GM12874 (cell line): ENCODE data around the gene PAX5.

Source experiments
- TF ChIP-seq, protein P1 (sequence below): IDR thresholded peaks from 2 replicates; pipeline ENCODE4 v1.5.1; 2011; ENCODE audit warnings: low read depth, mild to moderate bottlenecking, control low read depth, low read length, moderate library complexity; ENCODE audit not compliant: insufficient read depth

The PAX5 gene

DNA sequence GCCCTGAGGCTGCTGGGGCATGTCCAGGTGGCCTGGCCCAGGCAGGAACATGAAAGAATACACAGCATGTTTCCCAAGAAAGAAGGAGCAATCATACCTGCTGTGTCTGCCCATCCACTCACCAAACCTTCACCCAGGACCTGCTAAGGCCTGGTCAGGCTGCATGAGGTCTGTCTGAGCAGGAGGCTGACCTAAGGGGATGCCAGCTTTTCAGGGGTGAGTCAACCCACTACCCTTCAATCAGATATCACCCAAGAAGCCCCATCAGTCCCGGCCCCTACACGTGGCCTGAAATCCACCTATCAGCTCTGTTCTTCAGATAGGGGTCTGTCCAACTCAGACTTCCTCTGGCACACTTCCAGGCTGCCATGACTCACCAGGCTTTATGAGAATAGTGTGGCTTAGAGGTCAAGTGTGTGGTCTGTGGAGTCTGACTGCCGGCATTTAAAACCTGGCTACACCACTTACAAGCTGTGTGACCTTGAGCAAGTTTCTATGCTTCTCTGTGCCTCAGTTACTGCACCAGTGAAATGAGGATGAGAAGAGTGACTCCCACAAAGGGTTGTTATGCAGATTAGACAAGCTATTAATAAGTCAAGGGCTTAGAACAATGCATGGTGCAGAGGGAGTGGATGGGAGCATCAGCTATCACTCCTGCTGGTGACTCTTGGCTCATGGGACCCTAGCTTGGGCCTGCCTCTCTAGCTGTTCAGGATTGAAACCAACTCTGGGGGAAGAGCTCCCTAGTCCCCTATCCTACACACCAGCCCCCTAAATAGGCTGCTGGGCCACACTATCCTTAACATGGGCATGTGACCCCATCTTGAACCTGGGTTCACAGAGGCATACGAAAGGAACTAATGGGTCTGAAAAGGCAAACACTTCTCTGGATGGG, 130.3 kb downstream of the PAX5 start:
- TF ChIP-seq, protein P1, sequence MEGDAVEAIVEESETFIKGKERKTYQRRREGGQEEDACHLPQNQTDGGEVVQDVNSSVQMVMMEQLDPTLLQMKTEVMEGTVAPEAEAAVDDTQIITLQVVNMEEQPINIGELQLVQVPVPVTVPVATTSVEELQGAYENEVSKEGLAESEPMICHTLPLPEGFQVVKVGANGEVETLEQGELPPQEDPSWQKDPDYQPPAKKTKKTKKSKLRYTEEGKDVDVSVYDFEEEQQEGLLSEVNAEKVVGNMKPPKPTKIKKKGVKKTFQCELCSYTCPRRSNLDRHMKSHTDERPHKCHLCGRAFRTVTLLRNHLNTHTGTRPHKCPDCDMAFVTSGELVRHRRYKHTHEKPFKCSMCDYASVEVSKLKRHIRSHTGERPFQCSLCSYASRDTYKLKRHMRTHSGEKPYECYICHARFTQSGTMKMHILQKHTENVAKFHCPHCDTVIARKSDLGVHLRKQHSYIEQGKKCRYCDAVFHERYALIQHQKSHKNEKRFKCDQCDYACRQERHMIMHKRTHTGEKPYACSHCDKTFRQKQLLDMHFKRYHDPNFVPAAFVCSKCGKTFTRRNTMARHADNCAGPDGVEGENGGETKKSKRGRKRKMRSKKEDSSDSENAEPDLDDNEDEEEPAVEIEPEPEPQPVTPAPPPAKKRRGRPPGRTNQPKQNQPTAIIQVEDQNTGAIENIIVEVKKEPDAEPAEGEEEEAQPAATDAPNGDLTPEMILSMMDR: no peak

DNA sequence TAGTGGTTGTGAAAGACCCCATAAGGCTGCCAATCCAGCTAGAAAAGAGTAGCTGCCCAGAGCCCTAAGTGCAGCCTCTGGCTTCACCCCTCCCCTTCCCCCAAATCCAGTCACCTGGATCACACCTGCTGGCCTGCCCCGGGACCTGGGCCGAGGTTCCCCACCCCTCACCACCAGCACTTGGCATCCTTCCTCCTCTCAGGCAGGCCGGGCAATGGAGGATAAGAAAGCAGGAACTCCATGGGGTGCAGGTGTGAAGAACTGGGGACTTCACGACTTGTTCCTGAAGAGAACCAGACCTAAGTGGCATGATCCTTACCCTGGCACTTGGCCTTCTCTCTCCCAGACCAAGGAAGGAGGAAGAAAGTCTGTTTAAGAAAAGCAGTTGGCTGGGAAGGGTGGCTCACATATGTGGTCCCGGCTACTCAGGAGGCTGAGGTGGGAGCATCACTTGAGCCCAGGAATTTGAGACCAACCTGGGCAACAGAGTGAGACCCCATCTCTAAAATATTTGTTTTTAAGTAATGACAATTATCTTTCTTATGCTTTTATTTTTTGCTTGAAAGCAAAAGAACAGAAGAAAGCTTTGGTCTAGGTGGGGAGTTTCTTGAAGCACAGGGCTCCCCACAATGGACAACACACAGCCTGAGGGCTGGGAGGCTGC, 131.1 kb downstream of the PAX5 start:
- TF ChIP-seq, protein P1: no peak

DNA sequence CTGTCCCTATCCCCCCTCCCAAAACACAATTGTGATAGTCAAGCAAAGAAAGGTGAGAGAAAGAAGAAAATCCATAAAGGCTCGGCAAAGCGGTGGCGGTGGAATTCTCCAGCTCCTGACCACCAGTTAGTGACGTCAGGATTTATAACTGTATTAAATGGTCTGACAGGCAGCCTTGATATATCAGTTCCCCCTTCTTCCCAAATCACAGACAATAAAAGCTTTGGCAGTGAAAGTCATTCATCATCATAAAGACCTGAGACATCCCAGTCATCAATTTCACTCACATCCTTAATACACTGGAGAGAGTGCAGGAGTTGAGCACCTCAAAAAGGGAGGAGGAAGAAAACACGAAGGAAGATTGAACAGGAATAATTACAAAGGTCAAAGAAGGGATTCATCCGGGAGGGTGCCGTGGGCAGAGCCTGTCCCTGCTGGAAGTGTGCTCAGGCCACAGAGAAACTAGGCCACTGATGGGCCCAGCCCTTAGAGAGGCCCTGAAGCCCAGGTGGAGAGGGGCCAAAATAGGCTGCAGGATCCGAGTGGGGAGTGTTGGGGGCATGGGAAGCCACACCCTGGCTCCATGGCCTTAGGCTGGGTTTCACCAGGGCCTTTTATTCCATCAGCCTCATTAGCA, 131.9 kb downstream of the PAX5 start:
- TF ChIP-seq, protein P1: no peak

DNA sequence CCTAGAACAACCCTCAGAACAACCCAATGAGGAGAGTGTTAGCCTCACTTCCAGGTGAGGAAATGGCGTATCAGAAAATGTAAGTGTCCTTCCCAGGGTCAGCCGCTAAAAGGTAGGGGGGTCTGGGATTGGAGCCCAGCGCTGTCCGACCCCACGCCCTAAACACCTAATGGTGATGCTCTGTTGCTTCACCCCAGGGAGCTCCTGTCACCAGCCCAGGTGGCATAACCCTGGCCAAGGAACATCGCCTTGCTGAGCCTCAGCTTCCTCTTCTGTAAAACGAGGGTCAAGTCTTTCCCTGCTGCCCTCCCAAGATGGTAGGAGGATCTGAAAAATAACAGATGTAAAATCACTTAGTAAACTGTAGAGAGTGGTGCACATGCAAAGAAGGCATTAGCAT, 132.5 kb downstream of the PAX5 start:
- TF ChIP-seq, protein P1: no peak

DNA sequence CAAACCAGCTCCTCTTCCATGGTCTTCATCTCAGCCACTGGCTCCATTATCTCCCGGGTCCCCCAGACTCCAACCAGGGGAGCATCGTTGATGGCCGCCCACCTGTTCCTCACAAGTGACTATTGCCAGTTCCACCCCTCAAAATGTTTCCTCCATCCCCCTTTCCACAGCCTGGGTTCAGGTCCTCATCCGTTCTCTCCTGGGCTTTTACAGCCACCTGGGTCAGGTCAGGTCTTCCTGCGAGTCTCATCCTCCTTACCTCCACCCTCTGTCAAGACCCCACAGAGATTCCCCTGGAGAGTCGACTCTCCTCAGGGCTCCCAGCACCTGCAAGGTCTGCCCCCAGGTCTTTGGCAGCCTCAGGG, 133.2 kb downstream of the PAX5 start:
- TF ChIP-seq, protein P1: no peak

DNA sequence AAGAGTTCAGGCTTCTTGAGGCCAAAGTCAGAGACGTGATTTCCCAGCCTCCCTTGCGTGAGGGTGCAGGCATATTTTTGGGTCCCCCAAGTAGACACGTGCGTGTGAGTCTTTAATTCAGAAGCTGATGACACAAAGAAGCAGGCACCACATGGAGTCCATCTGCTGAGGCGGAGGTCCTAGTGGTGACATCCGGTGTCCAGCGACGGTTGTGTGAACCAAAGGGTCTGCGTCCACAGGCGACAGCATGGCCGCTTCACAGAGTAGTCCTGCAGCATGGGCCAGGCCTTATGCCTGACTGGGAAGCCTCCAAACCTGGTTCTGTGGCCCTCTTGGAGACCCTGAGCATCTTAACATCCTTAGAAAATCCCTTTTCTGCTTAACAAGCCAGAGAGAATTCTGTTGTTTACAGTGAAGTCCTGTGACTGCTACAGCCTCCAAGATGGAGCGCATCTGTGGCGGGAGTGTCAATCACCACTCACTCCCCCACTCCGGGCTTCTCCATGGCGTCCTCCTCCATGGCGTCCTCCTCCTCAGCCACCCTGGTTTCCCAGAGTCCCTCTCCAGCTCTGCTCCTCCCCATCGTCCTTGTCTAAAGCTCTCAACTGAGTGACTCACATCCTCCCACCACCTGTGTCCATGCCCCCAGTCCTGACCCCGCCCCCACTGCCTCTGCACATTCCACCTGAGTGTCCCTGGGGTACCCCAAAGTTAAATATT, 133.8 kb downstream of the PAX5 start:
- TF ChIP-seq, protein P1: no peak

DNA sequence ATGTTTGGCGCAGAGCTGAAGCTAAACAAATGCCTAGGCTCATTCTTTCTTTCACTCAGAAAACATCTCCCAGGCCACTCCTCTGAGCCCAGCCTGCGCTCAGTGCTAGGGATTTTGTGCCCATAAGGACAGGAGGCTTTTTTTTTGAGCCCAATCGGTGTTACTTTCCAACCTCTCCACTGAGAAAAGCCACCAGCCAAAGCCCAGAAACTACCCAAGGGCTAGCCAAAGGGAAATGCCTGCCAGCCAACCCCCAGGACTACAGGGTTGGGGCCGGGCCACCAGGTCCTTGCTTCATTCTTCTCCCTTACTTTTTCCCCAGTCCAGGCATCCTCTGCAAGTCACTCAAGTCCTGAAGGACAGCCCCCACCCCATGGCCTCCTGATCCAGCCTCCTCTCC, 134.7 kb downstream of the PAX5 start:
- TF ChIP-seq, protein P1: no peak
